ENCODE data around the gene KLK8.
"Not testable (repeated sequence)": the region's sequence is repeated elsewhere in the genome, so short reads cannot be mapped to it uniquely, and the experiment has no call there.

The KLK8 gene

DNA sequence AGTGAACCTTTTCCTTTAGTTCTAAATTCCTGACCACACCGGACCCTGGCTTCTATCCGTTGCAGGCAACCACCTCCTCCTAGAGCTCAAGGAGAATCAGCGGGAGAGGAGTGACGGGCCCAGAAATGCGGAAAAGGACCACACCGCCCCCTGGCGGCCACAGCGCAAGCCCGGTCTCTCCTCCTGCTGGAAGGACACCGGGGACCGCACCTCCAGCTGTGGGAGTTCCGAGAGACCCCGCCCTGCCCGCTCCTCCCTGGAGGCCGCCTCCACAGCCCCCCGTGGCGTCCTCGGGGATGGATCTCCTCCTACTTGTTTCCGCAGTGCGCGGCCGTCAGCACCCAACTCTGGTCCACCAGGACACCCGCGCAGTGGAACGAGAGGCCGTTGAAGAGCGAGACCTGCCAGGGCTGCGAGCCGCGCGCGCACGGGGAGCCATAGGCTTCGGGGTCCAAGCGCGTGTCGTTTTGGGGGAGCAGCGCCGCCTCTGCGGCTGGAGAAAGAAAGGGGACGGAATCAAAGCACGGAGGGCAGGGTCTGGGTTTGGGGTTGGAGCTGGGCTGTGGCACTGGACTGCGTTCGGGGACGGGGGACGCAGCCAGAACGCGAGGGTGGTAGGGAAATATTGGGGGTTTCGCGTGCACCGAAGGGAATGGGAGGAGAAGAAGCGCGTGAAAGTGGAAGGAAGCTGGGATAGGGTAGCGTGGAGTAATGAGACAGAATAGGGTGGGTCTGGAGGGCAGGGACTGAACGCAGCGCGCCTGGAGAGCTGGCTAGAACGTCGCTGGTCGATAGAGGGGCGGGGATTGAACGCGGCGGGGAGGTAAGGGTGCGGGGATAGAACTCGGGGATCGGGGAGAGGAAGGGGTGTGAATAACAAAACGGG, 15.6 kb upstream of the KLK8 start:
- peak; percentile 12 to 24 for DNase-seq (ENCODE audit: low read depth in 2 of 2)

DNA sequence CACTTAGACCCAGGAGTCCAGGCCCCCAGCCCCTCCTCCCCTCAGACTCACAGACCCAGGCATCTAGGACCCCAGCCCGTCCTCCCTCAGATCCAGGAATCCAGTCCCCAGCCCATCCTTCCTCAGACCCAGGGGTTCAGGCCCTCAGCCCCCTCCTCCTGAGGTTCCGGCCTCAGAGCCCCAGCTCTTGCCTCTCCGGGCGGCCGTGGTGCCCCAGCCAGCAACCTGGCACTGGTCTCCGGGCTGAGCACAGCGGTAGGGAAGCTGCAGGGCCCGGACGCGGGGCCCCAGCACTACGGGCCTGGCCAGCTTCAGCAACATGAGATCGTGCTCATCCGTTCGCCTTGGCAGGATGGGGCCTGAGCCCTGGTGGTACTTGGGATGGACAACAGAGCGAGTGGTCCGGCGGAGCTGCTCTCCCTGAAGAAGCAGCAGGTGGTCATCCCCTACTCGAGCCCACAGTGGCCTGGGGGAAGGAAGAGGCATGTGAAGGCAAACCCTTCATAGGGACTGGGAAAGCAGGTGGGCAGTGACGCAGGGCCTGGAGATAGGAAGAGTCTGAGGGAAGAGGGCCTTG, 14.4 kb upstream of the KLK8 start:
- DNase-seq (ENCODE audit: low read depth in 2 of 2), result no peak

DNA sequence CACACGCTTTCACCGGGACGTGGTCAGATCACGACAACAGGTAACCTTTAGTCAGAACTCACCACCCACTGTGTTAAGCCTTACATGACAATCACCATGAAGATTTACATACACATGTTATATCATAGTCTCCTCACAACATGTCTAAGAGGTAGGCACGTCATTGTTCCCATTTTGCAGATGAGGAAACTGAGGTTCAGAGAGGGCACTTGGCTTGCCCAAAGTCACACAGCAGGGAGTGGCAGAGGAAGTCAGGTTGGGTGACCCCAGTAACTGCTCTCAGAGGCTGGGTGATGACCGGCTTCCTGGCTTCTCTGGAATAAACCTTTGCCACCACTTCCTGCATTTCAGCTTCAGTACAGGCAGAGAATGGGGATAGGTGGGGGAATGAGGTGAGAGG, 12.8 kb upstream of the KLK8 start:
- DNase-seq (ENCODE audit: low read depth in 2 of 2), result no peak

DNA sequence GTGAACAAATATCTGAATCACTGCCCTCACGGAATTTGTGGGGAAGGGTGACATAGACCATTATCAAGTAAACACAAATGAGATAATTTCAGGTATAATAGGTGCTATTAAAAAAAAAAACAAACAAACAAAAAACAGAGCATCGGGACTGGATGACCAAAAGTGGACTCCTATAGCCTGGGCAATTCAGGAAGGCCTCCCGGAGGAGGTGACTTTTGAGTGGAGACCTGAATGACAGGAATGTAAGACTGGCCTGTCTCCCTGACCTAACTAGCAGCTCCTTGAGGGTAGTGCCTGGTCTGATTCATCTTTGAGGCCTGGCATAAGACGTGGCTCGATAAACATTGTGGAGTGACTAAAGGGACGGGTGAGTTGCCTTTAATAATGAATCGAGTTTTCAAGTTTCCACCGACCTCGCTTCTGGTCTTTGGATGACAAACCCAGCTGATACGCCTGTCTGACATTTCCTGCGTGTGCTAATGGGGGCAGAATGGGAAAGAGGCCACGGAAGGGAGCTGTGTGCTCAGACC, 11.3 kb upstream of the KLK8 start:
- DNase-seq (ENCODE audit: low read depth in 2 of 2), result no peak

DNA sequence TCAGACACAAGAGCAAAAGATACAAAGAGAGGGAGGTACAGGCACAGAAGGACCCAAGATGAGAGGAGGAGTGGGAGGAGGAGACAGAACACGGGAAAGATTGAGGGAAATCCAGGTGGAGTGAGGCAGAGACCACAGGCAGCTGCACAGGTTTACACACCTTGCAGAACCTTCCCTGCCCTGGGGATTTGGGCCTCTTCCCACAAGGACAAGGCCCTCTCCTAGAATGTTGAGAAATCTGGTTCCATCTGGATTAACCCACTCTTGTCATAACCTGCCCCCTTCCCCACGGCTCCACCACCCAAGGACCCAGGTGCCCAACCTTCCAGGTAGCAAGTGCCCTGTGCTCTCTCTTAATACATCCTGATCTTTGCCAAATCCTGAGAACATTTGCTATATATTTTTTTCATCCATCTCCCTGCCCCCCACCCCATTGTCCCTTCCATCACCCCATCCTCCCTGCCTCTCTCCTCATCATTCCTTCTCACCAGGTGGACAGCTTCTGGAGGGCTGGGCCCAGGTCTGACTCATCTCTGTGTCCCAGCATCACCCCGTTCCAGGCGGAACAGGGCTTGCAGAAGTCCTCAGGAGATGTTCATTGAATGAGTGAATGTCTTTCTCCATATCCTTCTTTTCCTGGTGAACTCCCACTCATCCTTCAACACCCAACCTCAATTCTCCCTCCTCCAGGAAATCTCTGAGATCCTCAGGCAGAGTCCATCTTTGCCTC, 8.8 kb upstream of the KLK8 start:
- no peak for DNase-seq (ENCODE audit: low read depth in 2 of 2)

DNA sequence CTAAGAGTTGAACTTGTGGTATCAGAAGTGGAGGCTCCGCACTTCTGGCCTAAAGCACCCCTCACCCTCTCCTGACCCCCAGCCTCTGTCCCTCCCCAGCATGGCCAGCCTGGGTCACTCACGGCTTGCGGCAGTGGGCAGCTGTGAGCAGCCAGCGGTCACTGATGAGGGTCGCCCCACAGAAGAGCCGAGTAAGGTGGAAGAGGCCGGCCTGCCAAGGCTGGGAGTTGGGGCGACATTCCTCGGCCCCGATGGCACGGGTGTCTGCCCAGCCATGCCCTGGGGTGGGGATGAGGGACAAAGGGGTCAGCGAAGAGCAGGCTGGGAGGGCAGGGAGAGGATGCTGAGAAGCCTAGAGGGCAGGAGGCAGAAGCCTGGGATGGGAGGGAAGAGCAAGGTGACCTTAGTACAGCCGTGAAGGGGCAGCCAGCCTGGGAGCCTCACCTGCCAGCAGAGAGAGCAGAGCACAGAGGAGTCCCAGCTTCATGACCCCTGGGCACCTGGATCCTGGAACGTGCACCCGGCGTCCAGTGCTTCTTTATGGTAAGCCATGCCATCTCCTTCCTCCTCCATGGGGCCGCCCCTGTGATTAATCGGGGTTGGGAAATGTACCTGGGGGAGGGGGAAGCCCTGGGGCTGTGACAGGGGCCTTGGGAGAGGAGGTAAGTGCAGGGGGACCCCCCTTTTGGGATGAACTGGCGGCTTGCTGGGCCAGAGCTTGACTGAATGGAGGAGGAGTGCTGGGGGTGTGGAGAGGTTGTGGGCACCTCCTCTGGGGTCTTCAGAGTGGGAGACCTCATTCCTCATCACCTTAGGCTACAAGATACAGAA, 7.9 kb upstream of the KLK8 start:
- DNase-seq (ENCODE audit: low read depth in 2 of 2), result no peak

DNA sequence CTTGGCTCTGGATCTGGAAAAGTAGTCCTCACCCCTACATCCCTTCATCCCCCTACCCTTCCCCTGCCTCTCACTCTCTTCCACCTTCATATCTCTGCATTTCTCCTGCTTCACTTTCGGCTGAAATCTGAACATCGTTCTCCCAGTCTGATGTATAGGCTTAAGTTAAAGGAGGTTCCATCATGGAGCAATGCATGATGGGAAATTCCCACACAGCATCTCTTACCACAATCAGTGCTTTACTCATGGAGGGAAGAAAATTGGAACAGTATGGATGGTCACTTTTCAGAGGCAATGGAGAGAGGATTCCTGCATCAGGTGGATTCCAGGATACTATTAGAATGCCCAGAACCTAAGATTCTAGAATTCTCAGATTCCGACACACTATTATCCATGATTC, 6.1 kb upstream of the KLK8 start:
- DNase-seq (ENCODE audit: low read depth in 2 of 2), result no peak

DNA sequence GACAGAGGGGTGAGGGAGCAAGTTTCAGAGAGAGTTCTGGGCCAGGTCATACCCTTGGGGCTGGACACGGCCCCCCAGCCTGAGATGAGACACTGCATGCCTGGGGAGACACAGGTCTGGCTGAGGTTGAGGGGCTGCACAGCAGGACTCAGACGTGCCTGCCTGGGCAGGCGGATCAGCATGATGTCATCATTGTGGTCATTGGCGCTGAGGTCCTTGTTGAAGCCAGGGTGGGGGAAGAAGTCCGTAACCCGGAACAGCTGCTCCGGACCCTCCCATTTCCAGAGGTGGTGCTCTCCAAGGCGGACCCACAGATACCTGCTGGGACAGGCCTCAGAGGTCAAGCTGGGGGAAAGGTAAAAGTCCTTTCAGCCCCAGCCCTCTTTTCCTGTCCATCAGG, 5.0 kb upstream of the KLK8 start:
- DNase-seq (ENCODE audit: low read depth in 2 of 2), result no peak

DNA sequence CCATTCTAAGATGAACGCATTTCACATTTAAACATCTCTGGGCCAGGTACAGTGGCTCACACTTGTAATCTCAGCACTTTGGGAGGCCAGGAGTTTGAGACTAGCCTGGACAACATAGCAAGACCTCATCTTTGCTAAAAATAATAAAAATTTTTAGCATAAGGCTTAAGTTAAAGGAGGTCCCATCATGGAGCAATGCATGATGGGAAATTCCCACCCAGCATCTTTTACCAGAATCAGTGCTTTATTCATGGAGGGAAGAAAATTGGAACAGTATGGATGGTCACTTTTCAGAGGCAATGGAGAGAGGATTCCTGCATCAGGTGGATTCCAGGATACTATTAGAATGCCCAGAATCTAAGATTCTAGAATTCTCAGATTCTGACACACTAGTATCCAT, 3.8 kb upstream of the KLK8 start:
- DNase-seq (ENCODE audit: low read depth in 2 of 2), result no peak

DNA sequence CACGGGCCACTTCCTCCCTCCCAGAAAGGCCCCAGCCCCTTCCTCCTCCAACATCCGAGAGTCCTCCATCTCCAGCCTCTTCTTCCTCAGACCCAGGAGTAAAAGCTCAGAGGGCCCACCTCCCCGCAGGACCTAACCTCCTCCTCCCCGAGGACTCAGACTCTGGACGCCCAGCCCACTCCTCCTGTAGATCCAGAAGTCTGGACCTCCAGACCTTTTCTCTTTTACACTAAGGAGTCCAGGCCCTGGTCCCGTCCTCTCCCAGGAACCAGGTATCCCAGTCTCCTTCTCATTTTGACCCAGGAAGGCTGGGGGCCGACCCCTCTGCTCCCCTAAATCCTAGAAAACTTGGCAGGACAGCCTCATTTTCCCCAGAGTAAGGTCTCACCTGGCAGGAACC, 1.9 kb upstream of the KLK8 start:
- no peak for DNase-seq (ENCODE audit: low read depth in 2 of 2)

DNA sequence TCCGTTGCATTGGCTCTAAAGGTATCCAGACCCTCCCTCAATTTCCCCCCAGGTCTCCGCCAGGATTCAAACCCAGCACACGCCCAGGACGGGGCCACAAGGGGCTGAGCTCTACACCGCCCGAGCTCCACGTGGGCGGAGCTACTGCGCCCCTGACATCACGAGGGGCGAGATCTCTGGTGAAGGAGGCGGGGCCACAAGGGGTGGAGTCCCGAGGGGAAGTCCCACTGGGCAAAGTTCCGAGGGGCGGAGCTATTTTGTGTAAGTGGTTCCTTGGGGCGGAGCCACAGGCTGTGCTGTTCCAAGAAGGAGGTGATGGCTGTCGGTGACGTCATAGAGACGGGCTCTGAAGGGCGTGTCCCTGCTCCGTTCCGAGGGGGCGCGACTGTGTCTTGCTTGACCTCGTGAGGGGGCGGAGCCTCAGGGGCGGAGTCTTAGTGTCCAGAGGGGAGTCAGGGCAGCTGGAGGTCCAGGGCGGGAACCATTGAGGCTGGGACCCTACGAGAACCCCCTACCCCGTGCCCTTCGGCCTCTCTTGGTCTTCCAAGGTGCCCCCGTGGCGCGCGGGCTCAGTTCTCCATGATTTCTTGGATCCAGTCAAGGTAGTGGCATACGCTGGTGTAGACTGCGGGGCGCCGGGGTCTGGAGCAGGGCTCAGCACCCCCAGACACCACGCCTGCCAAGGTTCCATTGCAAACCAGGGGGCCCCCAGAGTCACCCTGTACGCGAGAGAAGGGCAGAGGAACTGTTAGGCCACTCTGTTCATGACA, 1.3 kb upstream of the KLK8 start:
- no peak for DNase-seq (ENCODE audit: low read depth in 2 of 2)

DNA sequence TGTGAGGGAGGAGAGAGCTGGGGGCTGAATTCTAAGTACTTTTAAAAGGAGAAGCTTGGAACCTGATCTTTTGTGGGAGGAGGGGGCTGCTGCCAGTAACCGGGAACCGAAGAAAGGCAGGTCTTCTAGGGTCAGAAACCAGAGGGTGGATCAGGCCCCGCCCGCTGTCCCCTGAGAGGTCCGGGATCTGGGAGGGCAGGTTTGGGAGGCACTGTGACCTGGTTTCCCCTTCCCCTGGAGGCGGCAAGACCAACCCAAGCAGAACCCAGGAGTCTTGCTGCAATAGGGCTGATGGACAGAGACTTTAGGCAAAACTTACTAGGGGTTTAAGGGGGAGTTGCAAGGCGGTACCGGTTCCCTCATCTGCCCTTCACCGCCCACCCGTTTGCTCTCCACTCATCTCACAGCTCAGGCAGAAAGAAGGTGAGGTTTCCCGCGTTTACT, 707 bp upstream of the KLK8 start:
- DNase-seq (ENCODE audit: low read depth in 2 of 2), result no peak

DNA sequence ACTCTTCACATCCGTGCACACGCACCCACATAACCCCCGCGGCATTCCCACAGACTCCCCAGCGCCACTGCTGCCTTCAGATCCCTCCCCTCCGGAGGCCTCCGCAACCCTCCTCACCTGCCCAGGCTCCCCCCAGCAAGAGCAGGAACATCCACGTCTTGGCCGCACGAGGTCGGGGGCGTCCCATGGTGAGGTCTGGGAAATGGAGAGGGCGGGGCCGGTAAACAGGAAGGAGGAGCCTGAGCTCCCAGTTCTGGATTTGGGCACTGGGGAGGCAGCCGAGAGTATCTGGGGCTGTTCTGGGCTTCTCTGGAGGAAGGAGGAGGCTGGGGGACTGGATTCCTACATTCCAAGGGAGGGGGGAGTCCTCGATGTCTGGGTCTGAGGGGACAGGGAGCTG, 423 bp downstream of the KLK8 start:
- DNase-seq (ENCODE audit: low read depth in 2 of 2), result no peak

DNA sequence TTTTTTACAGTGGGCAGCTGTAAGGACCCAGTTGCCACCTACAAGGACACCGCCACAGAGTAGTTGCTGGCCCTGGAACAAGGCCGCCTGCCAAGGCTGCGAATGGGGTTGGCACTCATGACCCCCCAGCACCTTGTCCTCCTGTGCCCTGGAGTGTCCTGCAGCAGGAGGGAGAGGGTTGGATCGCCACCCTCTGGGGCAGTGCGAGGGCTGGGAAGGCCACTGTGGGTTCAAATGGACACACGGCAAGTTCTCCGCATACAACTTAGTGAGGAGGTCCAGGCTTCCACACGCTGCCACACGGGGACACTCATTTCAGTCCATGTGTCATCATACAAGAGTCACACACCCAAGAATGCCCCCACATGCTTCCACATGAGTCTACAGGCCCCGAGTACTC, 978 bp downstream of the KLK8 start:
- DNase-seq (ENCODE audit: low read depth in 2 of 2), result no peak

DNA sequence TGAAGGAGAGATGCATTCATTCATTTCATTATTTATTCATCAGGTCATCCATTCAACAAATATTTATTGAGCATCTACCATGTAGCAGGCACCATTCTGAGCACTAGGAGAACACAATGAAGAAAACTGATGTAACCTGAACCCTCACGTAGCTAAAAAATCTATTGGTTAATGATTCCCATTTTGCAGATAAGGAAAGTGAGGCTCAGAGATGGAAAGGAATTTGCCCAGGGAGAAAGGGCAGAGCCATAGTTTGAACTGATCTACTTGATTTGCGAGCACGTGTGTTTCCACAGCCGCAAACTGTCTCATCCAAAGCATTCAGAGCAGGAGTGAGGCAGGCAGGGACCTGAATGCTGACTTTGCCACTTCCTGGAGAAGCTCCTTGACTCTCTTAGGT, 2.7 kb downstream of the KLK8 start:
- no peak for DNase-seq (ENCODE audit: low read depth in 2 of 2)

DNA sequence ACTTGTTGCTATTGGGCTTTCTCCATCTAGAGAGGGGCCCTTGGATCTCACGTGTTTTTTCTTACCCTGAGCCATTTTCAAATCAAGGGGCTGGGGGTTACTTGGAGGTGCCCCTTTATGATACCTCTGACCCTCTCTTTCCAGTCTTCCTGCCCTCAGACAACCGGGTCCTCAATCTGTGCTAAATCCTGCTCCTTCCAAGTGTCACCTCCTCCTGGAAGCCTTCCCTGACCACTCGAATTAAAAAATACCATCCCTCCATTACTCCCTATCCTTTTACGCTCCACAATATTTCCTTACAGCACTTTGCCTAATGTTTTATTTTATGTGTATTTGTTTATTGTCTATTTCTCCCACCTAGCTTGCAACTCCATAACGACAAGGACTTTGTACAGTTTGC, 3.3 kb downstream of the KLK8 start:
- DNase-seq (ENCODE audit: low read depth in 2 of 2), result no peak

DNA sequence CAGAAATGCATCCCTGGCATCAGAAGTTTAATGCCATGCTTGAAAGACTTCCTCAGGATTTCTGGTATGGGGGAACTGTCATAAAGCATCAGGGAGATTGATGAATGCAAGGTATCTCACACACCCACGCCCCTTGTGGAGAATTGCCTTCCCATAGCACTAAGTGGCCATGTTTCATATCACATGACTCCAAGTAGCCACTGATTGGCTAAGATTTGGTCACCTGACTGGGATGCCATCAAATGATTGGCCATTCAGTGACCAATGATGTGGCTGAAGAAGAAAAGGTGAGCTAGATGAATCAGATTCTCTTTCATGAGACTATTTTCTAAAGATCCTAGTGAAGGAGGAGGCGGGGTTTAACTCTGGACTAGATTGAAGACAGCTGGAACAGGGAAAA, 7.3 kb downstream of the KLK8 start:
- no peak for DNase-seq (ENCODE audit: low read depth in 2 of 2)

DNA sequence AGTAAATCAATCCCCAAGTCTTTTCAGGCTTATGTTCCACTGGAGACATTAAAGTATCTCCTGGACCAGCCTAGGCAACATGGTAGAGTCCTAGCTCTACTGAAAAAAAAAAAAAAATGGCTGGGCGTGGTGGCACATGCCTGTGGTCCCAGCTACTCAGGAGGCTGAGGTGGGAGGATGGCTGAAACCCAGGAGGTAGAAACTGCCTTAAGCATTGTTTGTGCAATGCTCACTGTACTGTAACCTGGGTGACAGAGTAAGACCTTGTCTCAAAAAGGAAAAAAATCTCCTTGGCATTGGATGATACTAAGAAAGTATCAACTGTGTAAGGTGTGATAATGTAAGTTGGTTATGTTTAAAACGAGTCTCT, 8.8 kb downstream of the KLK8 start:
- no peak for DNase-seq (ENCODE audit: low read depth in 2 of 2)

DNA sequence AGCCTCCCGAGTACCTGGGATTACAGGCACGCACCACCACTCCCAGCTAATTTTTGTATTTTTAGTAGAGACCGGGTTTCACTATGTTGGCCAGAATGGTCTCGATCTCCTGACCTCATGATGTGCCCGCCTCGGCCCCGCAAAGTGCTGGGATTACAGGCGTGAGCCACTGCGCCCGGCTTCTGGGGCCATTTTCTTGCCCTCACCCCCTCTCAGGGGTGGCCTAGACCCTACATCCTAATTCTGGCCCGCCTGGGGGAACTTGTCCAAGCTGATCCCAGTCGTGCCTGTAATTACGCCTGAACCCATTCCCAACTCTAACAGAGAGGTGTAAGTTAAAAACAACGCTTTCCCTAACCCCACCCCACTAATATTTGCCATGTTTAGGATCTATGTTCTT, 17.0 kb downstream of the KLK8 start:
- DNase-seq (ENCODE audit: low read depth in 2 of 2), result not testable (repeated sequence)

DNA sequence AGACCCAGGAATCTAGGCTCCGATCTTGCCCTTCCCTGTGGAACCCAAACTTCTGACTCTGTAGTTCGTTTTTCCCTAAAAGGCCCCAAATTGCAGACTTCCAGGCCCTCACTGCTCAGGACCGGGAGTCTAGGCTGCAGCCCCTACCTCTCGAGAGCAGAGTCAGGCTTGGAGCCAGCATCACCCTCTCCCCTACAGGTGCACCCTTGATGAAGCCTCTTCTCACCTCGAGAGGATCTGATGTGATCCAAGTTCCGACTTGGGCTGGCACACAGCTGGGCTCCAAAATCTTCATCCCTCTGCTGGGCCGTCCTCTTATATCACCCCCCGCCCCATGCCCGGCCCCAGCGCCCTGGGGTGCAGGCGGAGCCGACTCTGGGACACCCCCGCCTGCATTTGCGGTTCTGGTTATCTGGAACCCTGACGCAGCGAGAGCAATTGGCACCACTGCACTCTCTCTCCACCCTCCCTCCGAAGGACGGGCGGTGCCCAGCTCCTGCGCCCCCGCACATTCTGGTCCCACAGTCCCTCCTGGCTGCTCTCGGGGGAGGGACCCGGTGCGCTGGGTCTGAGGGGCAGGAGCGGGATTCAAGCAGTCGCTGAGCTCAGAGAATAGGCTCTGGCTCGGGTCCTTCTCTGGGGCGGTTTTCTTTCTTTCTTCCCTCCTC, 17.6 kb downstream of the KLK8 start, which contains the start of gene KLK7:
KLK7 (minus strand) TSS at position 293 of the 668 bp plus-strand sequence. CDS start 1,518 bp downstream, outside the sequence.
- DNase-seq (ENCODE audit: low read depth in 2 of 2), result no peak

Data from stimulated activated CD8-positive, alpha-beta memory T cell treated with anti-CD3 and anti-CD28 coated beads, Interleukin-7, amount 100 ng/mL, for 4 hours (primary cell).